Measurements from ENCODE around the gene MAD1L1. TPM values are rescaled to one million over a fixed set of nuclear protein-coding genes. Genes with fewer than 3 reads are reported as not detected.

Gene MAD1L1
- total RNA-seq, 1 experiment from 2014 or later: 63.0 TPM

- no peak overlapping the region for H3K4me3 ChIP-seq (ENCODE audit: insufficient read depth, low read depth, low read length)
- DNase-seq: no peak
- no peaks in the 10 kb centered on the region for H3K27me3 ChIP-seq (ENCODE audit: control insufficient read depth, insufficient read depth, low read length)
- no peaks in the 10 kb centered on the region for H3K36me3 ChIP-seq (replicated peaks; ENCODE audit: control insufficient read depth, insufficient read depth, low read length)
Measured at GRCh38 chr7:2008936-2009540, 223.7 kb downstream of the MAD1L1 start.

- Histone ChIP-seq H3K4me3 (ENCODE audit: insufficient read depth, low read depth, low read length) (no peak overlapping the region), H3K36me3 (replicated peaks; ENCODE audit: control insufficient read depth, insufficient read depth, low read length) (no peaks in the 10 kb centered on the region), H3K27me3 (ENCODE audit: control insufficient read depth, insufficient read depth, low read length) (no peaks in the 10 kb centered on the region)
- no peak for DNase-seq
Measured at GRCh38 chr7:2008101-2008935, 224.4 kb downstream of the MAD1L1 start.

- Histone ChIP-seq H3K4me3 (ENCODE audit: insufficient read depth, low read depth, low read length) (no peak overlapping the region), H3K27me3 (ENCODE audit: control insufficient read depth, insufficient read depth, low read length) (no peaks in the 10 kb centered on the region), H3K36me3 (replicated peaks; ENCODE audit: control insufficient read depth, insufficient read depth, low read length) (no peaks in the 10 kb centered on the region; the same call in 1 of the 2 replicates)
- no peak for DNase-seq
Measured at GRCh38 chr7:2007551-2007950, 225.2 kb downstream of the MAD1L1 start.

GRCh38 chr7:2006921-2007381, 225.8 kb downstream of the MAD1L1 start:
- no peaks in the 10 kb centered on the region for H3K27me3 ChIP-seq (ENCODE audit: control insufficient read depth, insufficient read depth, low read length)
- H3K4me3 ChIP-seq (ENCODE audit: insufficient read depth, low read depth, low read length): no peak overlapping the region
- DNase-seq: no peak
- H3K36me3 ChIP-seq (replicated peaks; ENCODE audit: control insufficient read depth, insufficient read depth, low read length): no peaks in the 10 kb centered on the region; the same call in 1 of the 2 replicates

- Histone ChIP-seq H3K36me3 (replicated peaks; ENCODE audit: control insufficient read depth, insufficient read depth, low read length) (no peaks in the 10 kb centered on the region; the same call in 1 of the 2 replicates), H3K4me3 (ENCODE audit: insufficient read depth, low read depth, low read length) (no peak overlapping the region), H3K27me3 (ENCODE audit: control insufficient read depth, insufficient read depth, low read length) (no peaks in the 10 kb centered on the region)
- no peak for DNase-seq
Measured at GRCh38 chr7:2006231-2006771, 226.4 kb downstream of the MAD1L1 start.

GRCh38 chr7:2005786-2006185, 227.0 kb downstream of the MAD1L1 start:
- Histone ChIP-seq H3K4me3 (ENCODE audit: insufficient read depth, low read depth, low read length) (no peak overlapping the region), H3K27me3 (ENCODE audit: control insufficient read depth, insufficient read depth, low read length) (no peaks in the 10 kb centered on the region), H3K36me3 (replicated peaks; ENCODE audit: control insufficient read depth, insufficient read depth, low read length) (no peaks in the 10 kb centered on the region; the same call in 1 of the 2 replicates)
- no peak for DNase-seq

- DNase-seq: no peak
- H3K4me3 ChIP-seq (ENCODE audit: insufficient read depth, low read depth, low read length): no peak overlapping the region
- no peaks in the 10 kb centered on the region; the same call in 1 of the 2 replicates for H3K36me3 ChIP-seq (replicated peaks; ENCODE audit: control insufficient read depth, insufficient read depth, low read length)
- no peaks in the 10 kb centered on the region for H3K27me3 ChIP-seq (ENCODE audit: control insufficient read depth, insufficient read depth, low read length)
Measured at GRCh38 chr7:2004841-2005725, 227.7 kb downstream of the MAD1L1 start.

- Histone ChIP-seq H3K4me3 (ENCODE audit: insufficient read depth, low read depth, low read length) (no peak overlapping the region), H3K27me3 (ENCODE audit: control insufficient read depth, insufficient read depth, low read length) (no peaks in the 10 kb centered on the region), H3K36me3 (replicated peaks; ENCODE audit: control insufficient read depth, insufficient read depth, low read length) (no peaks in the 10 kb centered on the region; the same call in 1 of the 2 replicates)
- DNase-seq: no peak
Measured at GRCh38 chr7:2003931-2004812, 228.6 kb downstream of the MAD1L1 start.

GRCh38 chr7:2003451-2003930, 229.3 kb downstream of the MAD1L1 start:
- Histone ChIP-seq H3K27me3 (ENCODE audit: control insufficient read depth, insufficient read depth, low read length) (no peaks in the 10 kb centered on the region), H3K36me3 (replicated peaks; ENCODE audit: control insufficient read depth, insufficient read depth, low read length) (no peaks in the 10 kb centered on the region; the same call in 1 of the 2 replicates), H3K4me3 (ENCODE audit: insufficient read depth, low read depth, low read length) (no peak overlapping the region)
- no peak for DNase-seq

GRCh38 chr7:2002561-2003450, 229.9 kb downstream of the MAD1L1 start:
- DNase-seq: no peak
- Histone ChIP-seq H3K4me3 (ENCODE audit: insufficient read depth, low read depth, low read length) (no peak overlapping the region), H3K27me3 (ENCODE audit: control insufficient read depth, insufficient read depth, low read length) (no peaks in the 10 kb centered on the region), H3K36me3 (replicated peaks; ENCODE audit: control insufficient read depth, insufficient read depth, low read length) (no peaks in the 10 kb centered on the region; the same call in 1 of the 2 replicates)

GRCh38 chr7:2001601-2002442, 230.9 kb downstream of the MAD1L1 start:
- Histone ChIP-seq H3K36me3 (replicated peaks; ENCODE audit: control insufficient read depth, insufficient read depth, low read length) (no peaks in the 10 kb centered on the region; the same call in 1 of the 2 replicates), H3K27me3 (ENCODE audit: control insufficient read depth, insufficient read depth, low read length) (no peaks in the 10 kb centered on the region), H3K4me3 (ENCODE audit: insufficient read depth, low read depth, low read length) (no peak overlapping the region)
- no peak for DNase-seq

All from H7 (cell line).